Ammon's horn (tissue), 1 donor: ENCODE data around the gene MORF4L2.

ENCODE experiments used
- DNase-seq: peaks from one replicate; pipeline ENCODE4 v3.0.0-alpha.2; 2016; ENCODE audit warnings: low spot score

Gene MORF4L2, protein sequence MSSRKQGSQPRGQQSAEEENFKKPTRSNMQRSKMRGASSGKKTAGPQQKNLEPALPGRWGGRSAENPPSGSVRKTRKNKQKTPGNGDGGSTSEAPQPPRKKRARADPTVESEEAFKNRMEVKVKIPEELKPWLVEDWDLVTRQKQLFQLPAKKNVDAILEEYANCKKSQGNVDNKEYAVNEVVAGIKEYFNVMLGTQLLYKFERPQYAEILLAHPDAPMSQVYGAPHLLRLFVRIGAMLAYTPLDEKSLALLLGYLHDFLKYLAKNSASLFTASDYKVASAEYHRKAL

GRCh38 chrX:103686199-103687072 is at the start of gene MORF4L2:
Gene MORF4L2 (minus strand): TSS chrX:103686699. CDS start chrX:103677027, 9,672 bp downstream.
- DNase-seq, result peak; percentile 97

DNA sequence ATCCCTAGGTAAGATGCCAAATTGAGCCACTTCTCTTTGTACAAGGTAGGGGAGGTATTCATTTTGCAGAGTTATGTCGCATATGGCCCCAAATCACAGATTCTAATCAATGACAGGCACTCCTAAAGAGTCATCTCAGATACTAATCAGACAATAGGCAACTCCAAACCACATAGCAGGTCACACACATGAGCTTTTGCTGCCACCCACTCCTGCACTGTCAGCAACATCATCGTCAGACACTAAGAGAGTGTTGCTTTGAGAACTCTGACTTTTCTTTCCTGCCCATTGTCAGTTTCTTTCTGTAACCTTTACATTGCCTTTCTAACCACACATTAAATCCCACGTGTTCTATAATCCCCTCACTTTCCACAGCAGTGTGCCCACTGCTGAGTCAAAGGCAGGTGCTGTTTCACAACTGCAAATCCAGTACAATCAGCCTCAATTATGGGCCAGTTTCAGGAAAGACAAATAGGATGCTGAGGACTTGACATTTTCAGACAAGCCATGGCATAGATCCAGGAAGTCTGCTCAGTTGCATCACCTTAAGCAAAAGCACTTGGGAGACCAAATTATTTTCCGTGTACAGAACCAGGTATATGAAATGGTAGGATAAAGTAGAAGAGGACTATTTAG is 47.7 kb upstream of the MORF4L2 start:
- no peak for DNase-seq

DNA sequence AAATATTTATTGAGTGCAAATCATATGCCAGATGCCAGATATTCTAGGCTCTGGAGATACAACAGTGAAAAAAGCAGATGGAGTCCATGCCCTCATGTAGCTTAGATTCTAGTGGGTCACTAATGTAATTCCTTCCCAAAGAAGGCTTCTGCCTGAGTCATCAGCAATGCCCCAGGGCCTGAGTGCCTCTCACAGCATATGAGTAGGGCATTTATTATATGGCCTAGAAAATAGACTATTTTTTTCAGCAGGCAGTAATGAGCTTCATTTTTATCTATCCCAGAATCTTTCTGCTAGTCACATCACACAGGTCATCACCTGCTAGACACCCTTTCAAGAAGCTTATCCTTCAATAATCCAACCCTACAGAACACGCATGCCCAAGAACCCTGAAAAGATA is 46.5 kb upstream of the MORF4L2 start:
- DNase-seq, result no peak

DNA sequence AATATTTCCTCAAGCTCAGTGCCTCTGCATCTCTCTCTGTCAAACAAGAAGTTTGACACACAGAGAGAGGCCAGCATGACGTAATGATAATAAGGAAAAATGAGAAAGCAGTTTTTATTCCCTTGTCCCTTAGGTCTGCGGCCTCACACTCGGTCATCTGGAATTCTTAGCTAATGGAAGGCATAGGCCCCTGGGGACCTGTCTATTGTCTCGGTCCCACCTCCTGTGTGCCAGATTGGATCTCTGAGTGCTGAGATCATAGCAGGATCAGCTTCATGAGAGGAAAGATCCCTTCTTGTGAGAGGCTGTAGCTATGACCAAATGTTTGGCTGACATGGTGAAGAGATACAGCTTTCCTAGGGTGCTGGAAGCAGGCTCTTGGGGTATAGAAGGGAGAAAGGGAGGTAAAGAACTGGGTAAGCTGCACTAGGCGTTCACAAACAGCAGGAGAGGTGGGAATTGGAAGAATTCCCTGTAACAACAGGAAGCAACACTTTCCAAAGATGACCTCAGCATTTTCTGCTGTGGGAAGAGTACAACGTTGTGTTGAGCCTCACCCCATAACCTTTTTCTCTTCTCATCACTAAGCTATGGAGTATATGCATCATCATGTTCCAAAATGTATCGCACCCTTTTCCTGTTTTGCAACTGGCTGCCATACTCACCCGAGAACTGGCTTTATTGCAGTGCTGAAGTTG is 44.4 kb upstream of the MORF4L2 start:
- no peak for DNase-seq

GRCh38 chrX:103730147-103730795 is 43.8 kb upstream of the MORF4L2 start:
- DNase-seq, result no peak

- no peak for DNase-seq
Observed at GRCh38 chrX:103729015-103729414, 42.5 kb upstream of the MORF4L2 start.

DNA sequence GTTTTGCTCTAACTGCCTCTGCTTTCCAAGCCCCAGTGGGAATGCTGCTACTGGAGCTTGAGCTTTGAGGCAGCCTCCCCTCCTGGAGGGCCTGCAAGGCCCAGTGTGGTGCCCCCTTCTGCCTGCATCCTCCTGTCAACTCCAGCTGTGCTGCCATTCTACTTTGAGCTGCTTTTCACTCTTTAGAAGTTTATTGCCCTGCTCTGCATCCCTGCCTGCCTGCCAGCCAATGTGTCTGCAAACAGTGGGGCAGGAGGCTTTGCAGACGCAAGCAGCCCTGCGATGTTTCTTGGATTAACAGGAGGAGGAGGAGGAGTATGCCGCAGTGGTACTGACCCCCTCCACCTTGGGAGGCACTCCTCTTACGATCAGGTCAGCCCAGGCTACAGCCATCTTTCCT is 40.6 kb upstream of the MORF4L2 start:
- no peak for DNase-seq

DNA sequence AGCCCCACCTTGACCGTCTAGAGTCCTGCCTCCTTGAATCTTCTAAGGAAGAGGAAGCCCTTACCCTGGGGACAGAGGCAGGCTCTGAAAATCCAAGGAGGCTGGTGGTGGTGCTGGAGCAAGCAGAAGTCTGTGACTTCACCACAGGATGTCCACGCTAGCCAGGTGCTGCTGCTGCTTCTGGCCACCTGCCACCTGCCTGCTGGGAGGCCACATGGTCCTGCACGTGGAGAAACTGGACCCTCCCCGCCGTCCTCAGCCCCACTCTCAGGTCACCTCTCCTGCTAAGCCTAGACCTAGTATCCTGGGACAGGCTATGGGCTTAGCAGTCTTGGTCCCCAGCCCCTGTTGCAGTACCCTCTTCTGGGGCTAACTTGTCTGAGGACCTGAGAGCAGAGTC is 40.0 kb upstream of the MORF4L2 start:
- DNase-seq, result no peak

GRCh38 chrX:103722505-103722904 is 36.0 kb upstream of the MORF4L2 start:
- no peak for DNase-seq

DNA sequence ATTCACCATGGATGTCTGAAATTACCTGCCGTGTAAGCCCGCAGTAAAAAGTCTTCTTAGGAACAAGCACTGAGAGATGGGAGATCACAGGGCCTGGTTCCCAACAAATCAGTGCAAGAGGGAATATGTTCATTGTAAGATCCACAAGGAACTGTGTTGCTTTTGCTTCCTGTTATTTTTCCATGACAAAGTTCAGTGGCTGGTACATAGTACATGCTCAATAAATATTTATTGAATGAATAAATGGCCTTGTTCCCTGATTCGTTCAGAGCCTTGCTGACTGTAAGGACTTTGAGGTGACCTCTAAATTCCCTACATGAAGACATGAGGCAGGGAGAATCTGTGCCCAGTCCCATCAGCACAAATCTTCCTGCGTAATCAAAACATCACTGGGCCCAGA is 31.6 kb upstream of the MORF4L2 start:
- DNase-seq, result no peak

GRCh38 chrX:103716962-103717361 is 30.5 kb upstream of the MORF4L2 start:
- no peak for DNase-seq

GRCh38 chrX:103710609-103711008 is 24.1 kb upstream of the MORF4L2 start, which contains the start of gene TMEM31:
Gene TMEM31 (plus strand): TSS chrX:103710909. CDS start chrX:103712259, 1,350 bp downstream.
- no peak for DNase-seq

DNA sequence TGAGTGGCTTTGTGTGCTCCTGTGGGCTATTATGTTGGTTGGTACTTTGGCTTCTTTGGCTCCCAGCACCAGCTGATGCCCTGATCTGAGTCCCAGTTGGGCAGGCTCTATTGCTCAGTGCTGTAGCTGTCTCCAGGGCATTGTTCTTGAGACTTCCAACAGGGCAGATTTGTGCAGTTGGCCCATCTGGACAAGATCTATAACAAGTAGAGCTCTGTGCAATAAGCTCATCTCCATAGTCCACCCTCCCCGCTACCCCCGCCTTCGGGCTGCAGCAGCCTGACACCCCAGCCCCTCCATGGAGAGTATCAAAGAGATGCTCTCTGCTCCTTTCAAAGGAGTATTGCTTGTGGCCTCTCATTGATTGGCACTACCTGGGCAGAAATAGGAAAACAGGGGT is 18.4 kb upstream of the MORF4L2 start:
- peak; percentile 85 for DNase-seq

DNA sequence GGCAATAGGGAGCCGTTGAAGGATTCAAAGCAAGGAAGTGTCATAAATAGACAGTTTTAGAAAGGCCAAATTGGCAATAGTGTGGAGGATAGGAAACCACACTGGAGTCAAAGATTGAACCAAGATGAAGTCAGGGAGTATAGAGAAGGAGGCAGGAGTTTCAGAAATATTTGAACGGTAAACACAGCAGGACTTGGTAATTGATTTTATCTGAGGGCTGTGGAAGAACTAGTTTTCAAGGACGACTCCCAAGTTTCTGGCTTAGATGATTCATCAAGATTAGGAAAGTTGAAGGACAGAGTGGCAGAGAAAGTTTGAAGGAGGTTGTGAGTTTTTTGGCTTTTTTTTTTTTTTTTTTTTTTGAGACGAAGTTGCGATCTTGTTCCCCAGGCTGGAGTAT is 12.7 kb upstream of the MORF4L2 start:
- no peak for DNase-seq

GRCh38 chrX:103697687-103698086 is 11.2 kb upstream of the MORF4L2 start:
- DNase-seq, result no peak

DNA sequence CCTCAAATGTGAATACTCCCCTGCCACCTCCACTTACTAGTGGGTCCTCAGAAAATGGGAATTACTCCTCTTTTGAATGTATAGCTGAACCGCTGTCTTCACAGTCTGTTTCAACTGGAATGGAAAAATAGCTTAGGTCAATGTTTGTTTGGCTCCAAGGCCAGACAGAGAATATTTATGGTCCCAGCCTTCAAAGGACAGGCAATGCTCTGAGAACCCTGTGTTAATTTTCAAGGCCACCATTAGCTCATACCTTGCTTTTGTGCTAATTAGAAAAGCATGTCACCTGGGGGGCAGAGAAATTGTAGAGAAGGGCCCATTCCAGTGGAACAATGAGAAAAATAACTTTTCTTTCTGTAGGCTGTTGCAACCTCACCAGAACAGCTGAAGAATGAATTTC is 4.6 kb upstream of the MORF4L2 start:
- no peak for DNase-seq

GRCh38 chrX:103688946-103689345 is 2.4 kb upstream of the MORF4L2 start:
- peak; percentile 54 for DNase-seq

DNA sequence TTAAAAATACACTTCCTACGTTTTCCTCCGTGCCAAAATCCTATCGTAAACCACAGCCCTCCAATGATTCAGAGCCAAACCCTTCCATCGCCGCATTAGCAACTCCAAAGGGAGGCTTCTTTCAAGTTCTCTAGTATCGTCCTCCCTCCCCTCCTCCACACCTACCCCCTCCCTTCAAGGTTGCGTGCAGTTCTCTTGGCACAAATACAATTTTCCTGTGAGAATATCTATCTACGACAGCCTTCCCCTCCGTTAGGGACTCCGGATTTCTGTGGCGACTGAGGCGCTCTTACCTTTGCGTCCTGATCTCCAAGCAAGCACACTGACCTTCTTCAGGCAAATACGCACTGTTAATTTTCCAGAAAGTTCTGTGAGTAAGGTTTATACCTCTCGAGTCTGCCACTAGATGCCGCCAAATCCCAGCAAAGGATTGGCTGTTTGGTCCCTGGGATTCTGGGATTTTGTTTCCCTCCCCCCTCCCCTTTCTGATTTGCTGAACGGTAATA is 1.2 kb upstream of the MORF4L2 start:
- peak; percentile 82 for DNase-seq

DNA sequence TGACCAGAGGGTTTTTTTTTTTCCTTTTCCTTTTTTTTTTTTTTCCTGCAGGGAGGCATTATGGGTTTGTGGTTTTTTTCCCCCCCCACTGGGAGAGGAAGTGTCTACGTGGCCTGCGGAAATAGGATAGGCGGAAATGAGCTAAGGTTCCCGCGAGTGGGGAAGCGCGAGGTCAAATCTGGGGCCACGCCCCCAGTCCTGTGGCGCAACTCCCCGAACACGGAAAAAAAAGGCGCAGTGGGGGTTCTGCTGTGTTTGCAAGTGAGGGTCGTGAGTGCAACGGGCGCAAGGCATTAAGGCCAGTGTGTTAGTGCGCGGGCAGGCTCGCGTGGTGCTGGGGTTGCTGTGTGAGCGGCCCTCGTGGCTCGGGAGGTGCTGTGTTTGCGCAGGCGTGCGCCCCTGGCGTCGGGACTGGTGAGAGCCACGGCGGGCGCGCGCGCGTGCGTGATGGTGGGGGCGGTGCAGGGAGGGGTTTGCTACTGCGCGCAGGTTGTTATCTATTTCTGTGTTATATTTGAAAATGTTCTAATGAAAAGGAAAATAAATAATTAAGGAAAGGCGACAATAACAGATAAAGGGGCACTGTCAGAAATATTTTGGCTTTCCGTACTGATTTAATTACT is 685 bp upstream of the MORF4L2 start:
- peak; percentile 86 for DNase-seq

GRCh38 chrX:103685396-103685795 is 1.1 kb downstream of the MORF4L2 start:
- DNase-seq, result no peak

DNA sequence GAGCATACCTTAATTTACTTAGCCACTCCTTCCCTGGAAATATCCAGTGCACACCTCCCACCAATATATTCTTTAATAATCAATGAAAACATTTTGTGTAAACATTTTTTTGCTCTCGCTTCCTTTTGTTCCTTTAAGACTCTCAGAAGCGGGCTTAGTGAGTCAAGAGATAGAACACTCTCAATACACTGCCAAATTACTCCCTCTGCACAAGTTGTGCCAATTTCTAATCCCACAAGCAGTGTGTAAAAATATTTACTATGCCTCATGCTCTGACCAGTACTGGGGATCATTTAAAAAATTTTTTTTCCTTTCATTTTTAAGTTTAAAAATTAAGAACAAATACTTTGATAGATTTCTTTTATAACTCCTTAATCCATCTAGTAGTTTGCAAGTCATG is 5.1 kb downstream of the MORF4L2 start:
- DNase-seq, result no peak
